K562 (cell line): ENCODE measurements around the gene HEPACAM2. TPM values are rescaled to one million over a fixed set of nuclear protein-coding genes. Genes with fewer than 3 reads are reported as not detected.

Experiments
- DACH1 ChIP-seq: fragments of 450-650 bp; IDR thresholded peaks from 2 replicates; pipeline ENCODE4 v1.6.1; 2018; ENCODE audit not compliant: partially characterized antibody
- MAFK ChIP-seq: IDR thresholded peaks from 2 replicates; pipeline ENCODE4 v1.6.1; 2011; ENCODE audit warnings: low read length, improper control_type of control experiment
- NFE2 ChIP-seq: IDR thresholded peaks from 2 replicates; pipeline ENCODE4 v1.6.1; 2014; ENCODE audit warnings: antibody characterized with exemption, low read depth
- PHB ChIP-seq: fragments of 250-450 bp; sonication (Bioruptor Pico); IDR thresholded peaks from 2 replicates; pipeline ENCODE4 v1.5.0; 2021
- STAT5A ChIP-seq: IDR thresholded peaks from 2 replicates; pipeline ENCODE4 v1.6.1; 2012; ENCODE audit warnings: low read length, inconsistent platforms, borderline replicate concordance
- WHSC1 ChIP-seq: IDR thresholded peaks from one replicate; pipeline ENCODE4 v1.6.1; 2012; ENCODE audit warnings: low read length, control low read depth, inconsistent platforms
- ZFX ChIP-seq: sonication (generic); formaldehyde crosslinking; IDR thresholded peaks from 2 replicates; pipeline ENCODE4 v1.8.0; 2022; ENCODE audit warnings: mild to moderate bottlenecking, missing genetic modification reagents, moderate library complexity
- ZNF133 ChIP-seq: fragments of 250-450 bp; sonication (Bioruptor Pico); IDR thresholded peaks from 2 replicates; pipeline ENCODE4 v1.4.0; 2020; ENCODE audit warnings: mild to moderate bottlenecking
- ZNF143 ChIP-seq: sonication (generic); formaldehyde crosslinking; IDR thresholded peaks from 2 replicates; pipeline ENCODE4 v1.9.0; 2022; ENCODE audit warnings: mild to moderate bottlenecking, missing genetic modification reagents
- polyA plus RNA-seq, 8 experiments: library from polyadenylated mRNA; depleted of rRNA in 4 of 8; stranded (reverse) in 5 of 8; unstranded in 3 of 8; fragments of >200 nt; fragmentation: Nextera tagmentation in 2 of 8; fragmentation: Illumina TruSeq in 1 of 8; extraction: Ambion mirVana in 2 of 8; extraction: Trizol in 1 of 8; gene quantifications; 2 replicates each; pipeline versions ENCODE4 v1.2.1 to v1.2.3, GENCODE V29; 2011 to 2014; ENCODE audit warnings: inconsistent platforms in 1 of 8, missing spikeins in 1 of 8
- total RNA-seq, 7 experiments: library from RNA; depleted of rRNA in 6 of 7; stranded (reverse); fragments of >200 nt in 6 of 7; fragmentation: Illumina TruSeq in 2 of 7; extraction: Trizol in 2 of 7; gene quantifications; 2 replicates each; pipeline versions ENCODE4 v1.2.1 to v1.2.3, GENCODE V29; 2011 to 2021; ENCODE audit warnings: low replicate concordance in 1 of 7
- TF ChIP-seq, protein P1 (sequence below): sonication (generic); formaldehyde crosslinking; IDR thresholded peaks from 2 replicates; pipeline ENCODE4 v1.8.0; 2023; ENCODE audit warnings: mild to moderate bottlenecking, missing genetic modification reagents
- TF ChIP-seq, protein P2 (sequence below): fragments of 450-650 bp; formaldehyde crosslinking; IDR thresholded peaks from 2 replicates; pipeline ENCODE4 v1.4.0; 2020; ENCODE audit warnings: mild to moderate bottlenecking, mixed read lengths
- TF ChIP-seq, protein P3 (sequence below): sonication (generic); formaldehyde crosslinking; IDR thresholded peaks from 2 replicates; pipeline ENCODE4 v1.8.1; 2023; ENCODE audit warnings: missing genetic modification reagents, mild to moderate bottlenecking, borderline replicate concordance
- TF ChIP-seq, protein P4 (sequence below): fragments of 450-650 bp; IDR thresholded peaks from 2 replicates; pipeline ENCODE4 v1.6.1; 2016; ENCODE audit warnings: missing biosample characterization, missing genetic modification characterization
- TF ChIP-seq, protein P5 (sequence below): fragments of 450-650 bp; IDR thresholded peaks from 2 replicates; pipeline ENCODE4 v1.7.1; 2018; ENCODE audit warnings: mild to moderate bottlenecking, low read depth; ENCODE audit not compliant: partially characterized antibody
- TF ChIP-seq, protein P6 (sequence below): fragments of 250-450 bp; sonication (Bioruptor Pico); IDR thresholded peaks from 2 replicates; pipeline ENCODE4 v1.8.0; 2021; ENCODE audit warnings: moderate library complexity, mild to moderate bottlenecking, inconsistent platforms

Gene HEPACAM2
- total and polyA plus RNA-seq, 9 of the 15 experiments (the other 6 are each of a cell fraction or from before 2014, with no cell fraction given): 2.0 to 6.5 (median 3.9) TPM

DNA sequence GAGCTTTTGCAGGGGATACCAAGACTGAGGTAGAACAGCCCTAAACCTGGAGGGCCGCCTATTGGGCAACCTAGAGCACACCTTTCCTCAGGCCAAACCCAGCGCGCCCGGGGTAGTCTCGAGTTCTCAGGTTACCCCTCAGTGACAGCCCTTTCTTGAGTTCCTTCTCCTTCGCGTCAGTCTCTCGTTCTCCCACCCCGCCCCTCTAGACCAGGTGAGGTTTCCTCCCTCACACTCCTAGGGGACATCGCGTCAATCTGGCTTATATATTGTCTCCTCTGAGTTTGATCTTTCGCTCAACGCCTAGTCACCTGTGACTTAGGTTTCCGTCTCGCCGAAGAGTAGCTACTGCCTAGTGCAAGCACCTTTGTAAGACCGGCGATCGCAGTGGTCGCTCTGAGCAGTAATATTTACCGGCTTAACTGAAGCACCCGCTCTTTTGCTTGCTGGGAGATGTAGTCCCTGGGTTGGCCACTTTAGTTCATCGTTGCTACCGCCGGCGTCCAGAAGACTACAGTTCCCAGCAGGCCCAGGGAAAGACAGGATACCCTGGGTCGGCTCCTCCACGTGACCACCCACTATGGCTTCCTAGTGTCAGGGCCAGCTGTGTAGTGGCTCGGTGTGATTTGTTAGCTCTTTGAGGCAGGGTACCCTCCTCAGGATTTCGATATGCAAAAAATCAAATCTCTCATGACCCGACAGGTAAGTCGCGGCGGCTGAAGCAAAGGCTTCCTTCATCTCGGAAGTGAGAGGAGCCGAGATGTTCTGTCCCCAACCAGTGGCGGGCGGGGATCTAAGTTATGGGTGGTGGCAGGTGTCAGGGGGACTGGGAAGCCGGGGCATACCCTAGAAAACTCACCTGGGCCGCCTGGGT is 5.8 kb upstream of the HEPACAM2 start, which contains the start of gene VPS50 (continued):
- TF ChIP-seq STAT5A (peak; percentile 26; the same call in 1 of the 2 replicates), ZNF133 (CRISPR knock-in tag) (no peak), ZNF143 (CRISPR knock-in tag) (peak; percentile 98), PHB (CRISPR knock-in tag) (no peak), WHSC1 (no peak), ZFX (CRISPR knock-in tag) (peak; percentile 56; the same call in 1 of the 2 replicates), DACH1 (peak; percentile 83), NFE2 (no peak), MAFK (0 out of 2 replicates have a peak, but pooled peaks have one; percentile 24)
- TF ChIP-seq, protein P1, sequence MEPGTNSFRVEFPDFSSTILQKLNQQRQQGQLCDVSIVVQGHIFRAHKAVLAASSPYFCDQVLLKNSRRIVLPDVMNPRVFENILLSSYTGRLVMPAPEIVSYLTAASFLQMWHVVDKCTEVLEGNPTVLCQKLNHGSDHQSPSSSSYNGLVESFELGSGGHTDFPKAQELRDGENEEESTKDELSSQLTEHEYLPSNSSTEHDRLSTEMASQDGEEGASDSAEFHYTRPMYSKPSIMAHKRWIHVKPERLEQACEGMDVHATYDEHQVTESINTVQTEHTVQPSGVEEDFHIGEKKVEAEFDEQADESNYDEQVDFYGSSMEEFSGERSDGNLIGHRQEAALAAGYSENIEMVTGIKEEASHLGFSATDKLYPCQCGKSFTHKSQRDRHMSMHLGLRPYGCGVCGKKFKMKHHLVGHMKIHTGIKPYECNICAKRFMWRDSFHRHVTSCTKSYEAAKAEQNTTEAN: no peak
- TF ChIP-seq, protein P2, sequence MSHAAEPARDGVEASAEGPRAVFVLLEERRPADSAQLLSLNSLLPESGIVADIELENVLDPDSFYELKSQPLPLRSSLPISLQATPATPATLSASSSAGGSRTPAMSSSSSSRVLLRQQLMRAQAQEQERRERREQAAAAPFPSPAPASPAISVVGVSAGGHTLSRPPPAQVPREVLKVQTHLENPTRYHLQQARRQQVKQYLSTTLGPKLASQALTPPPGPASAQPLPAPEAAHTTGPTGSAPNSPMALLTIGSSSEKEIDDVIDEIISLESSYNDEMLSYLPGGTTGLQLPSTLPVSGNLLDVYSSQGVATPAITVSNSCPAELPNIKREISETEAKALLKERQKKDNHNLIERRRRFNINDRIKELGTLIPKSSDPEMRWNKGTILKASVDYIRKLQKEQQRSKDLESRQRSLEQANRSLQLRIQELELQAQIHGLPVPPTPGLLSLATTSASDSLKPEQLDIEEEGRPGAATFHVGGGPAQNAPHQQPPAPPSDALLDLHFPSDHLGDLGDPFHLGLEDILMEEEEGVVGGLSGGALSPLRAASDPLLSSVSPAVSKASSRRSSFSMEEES: peak; percentile 85
- TF ChIP-seq, protein P3, sequence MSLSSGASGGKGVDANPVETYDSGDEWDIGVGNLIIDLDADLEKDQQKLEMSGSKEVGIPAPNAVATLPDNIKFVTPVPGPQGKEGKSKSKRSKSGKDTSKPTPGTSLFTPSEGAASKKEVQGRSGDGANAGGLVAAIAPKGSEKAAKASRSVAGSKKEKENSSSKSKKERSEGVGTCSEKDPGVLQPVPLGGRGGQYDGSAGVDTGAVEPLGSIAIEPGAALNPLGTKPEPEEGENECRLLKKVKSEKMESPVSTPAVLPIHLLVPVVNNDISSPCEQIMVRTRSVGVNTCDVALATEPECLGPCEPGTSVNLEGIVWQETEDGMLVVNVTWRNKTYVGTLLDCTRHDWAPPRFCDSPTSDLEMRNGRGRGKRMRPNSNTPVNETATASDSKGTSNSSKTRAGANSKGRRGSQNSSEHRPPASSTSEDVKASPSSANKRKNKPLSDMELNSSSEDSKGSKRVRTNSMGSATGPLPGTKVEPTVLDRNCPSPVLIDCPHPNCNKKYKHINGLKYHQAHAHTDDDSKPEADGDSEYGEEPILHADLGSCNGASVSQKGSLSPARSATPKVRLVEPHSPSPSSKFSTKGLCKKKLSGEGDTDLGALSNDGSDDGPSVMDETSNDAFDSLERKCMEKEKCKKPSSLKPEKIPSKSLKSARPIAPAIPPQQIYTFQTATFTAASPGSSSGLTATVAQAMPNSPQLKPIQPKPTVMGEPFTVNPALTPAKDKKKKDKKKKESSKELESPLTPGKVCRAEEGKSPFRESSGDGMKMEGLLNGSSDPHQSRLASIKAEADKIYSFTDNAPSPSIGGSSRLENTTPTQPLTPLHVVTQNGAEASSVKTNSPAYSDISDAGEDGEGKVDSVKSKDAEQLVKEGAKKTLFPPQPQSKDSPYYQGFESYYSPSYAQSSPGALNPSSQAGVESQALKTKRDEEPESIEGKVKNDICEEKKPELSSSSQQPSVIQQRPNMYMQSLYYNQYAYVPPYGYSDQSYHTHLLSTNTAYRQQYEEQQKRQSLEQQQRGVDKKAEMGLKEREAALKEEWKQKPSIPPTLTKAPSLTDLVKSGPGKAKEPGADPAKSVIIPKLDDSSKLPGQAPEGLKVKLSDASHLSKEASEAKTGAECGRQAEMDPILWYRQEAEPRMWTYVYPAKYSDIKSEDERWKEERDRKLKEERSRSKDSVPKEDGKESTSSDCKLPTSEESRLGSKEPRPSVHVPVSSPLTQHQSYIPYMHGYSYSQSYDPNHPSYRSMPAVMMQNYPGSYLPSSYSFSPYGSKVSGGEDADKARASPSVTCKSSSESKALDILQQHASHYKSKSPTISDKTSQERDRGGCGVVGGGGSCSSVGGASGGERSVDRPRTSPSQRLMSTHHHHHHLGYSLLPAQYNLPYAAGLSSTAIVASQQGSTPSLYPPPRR: no peak
- TF ChIP-seq, protein P4, sequence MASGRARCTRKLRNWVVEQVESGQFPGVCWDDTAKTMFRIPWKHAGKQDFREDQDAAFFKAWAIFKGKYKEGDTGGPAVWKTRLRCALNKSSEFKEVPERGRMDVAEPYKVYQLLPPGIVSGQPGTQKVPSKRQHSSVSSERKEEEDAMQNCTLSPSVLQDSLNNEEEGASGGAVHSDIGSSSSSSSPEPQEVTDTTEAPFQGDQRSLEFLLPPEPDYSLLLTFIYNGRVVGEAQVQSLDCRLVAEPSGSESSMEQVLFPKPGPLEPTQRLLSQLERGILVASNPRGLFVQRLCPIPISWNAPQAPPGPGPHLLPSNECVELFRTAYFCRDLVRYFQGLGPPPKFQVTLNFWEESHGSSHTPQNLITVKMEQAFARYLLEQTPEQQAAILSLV (tag): no peak
- TF ChIP-seq, protein P5, sequence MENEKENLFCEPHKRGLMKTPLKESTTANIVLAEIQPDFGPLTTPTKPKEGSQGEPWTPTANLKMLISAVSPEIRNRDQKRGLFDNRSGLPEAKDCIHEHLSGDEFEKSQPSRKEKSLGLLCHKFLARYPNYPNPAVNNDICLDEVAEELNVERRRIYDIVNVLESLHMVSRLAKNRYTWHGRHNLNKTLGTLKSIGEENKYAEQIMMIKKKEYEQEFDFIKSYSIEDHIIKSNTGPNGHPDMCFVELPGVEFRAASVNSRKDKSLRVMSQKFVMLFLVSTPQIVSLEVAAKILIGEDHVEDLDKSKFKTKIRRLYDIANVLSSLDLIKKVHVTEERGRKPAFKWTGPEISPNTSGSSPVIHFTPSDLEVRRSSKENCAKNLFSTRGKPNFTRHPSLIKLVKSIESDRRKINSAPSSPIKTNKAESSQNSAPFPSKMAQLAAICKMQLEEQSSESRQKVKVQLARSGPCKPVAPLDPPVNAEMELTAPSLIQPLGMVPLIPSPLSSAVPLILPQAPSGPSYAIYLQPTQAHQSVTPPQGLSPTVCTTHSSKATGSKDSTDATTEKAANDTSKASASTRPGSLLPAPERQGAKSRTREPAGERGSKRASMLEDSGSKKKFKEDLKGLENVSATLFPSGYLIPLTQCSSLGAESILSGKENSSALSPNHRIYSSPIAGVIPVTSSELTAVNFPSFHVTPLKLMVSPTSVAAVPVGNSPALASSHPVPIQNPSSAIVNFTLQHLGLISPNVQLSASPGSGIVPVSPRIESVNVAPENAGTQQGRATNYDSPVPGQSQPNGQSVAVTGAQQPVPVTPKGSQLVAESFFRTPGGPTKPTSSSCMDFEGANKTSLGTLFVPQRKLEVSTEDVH: no peak
- TF ChIP-seq, protein P6, sequence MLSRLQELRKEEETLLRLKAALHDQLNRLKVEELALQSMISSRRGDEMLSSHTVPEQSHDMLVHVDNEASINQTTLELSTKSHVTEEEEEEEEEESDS (CRISPR knock-in tag): no peak
